HEK293 (cell line): Measurements from ENCODE around the gene TECPR2.

Experiments used
- FEZF1 ChIP-seq: fragments of 450-650 bp; formaldehyde crosslinking; IDR thresholded peaks from 2 replicates; pipeline ENCODE4 v1.5.1; 2016; ENCODE audit warnings: missing biosample characterization, missing genetic modification characterization
- HOXC10 ChIP-seq: sonication (generic); formaldehyde crosslinking; IDR thresholded peaks from 2 replicates; pipeline ENCODE4 v1.8.1; 2023; ENCODE audit warnings: mild to moderate bottlenecking, missing genetic modification reagents
- SALL2 ChIP-seq: fragments of 450-650 bp; formaldehyde crosslinking; IDR thresholded peaks from 2 replicates; pipeline ENCODE4 v1.5.0; 2017; ENCODE audit warnings: missing biosample characterization, mild to moderate bottlenecking, missing genetic modification characterization, borderline replicate concordance
- SP2 ChIP-seq: fragments of 450-650 bp; formaldehyde crosslinking; IDR thresholded peaks from 2 replicates; pipeline ENCODE4 v1.5.1; 2016; ENCODE audit warnings: missing biosample characterization, missing genetic modification characterization
- SP7 ChIP-seq: fragments of 450-650 bp; formaldehyde crosslinking; IDR thresholded peaks from 2 replicates; pipeline ENCODE4 v1.5.1; 2016; ENCODE audit warnings: missing biosample characterization, missing genetic modification characterization
- ZBTB8A ChIP-seq: fragments of 450-650 bp; formaldehyde crosslinking; IDR thresholded peaks from 2 replicates; pipeline ENCODE4 v1.5.1; 2016; ENCODE audit warnings: missing biosample characterization, missing genetic modification characterization
- ZFHX2 ChIP-seq: fragments of 450-650 bp; formaldehyde crosslinking; conservative IDR thresholded peaks from 2 replicates; pipeline ENCODE4 v1.5.1; 2016; ENCODE audit warnings: missing biosample characterization, missing genetic modification characterization
- ZNF132 ChIP-seq: fragments of 450-650 bp; formaldehyde crosslinking; IDR thresholded peaks from 2 replicates; pipeline ENCODE4 v1.5.1; 2017; ENCODE audit warnings: missing biosample characterization, missing genetic modification characterization, borderline replicate concordance
- ZNF16 ChIP-seq: fragments of 450-650 bp; formaldehyde crosslinking; IDR thresholded peaks from 2 replicates; pipeline ENCODE4 v1.5.1; 2016; ENCODE audit warnings: low read depth, missing biosample characterization, missing genetic modification characterization
- ZNF184 ChIP-seq: fragments of 450-650 bp; IDR thresholded peaks from 2 replicates; pipeline ENCODE4 v1.5.1; 2018; ENCODE audit warnings: missing biosample characterization, mild to moderate bottlenecking, missing genetic modification characterization
- ZNF2 ChIP-seq: fragments of 450-650 bp; formaldehyde crosslinking; IDR thresholded peaks from 2 replicates; pipeline ENCODE4 v1.5.1; 2016; ENCODE audit warnings: missing biosample characterization, missing genetic modification characterization
- ZNF211 ChIP-seq: fragments of 450-650 bp; formaldehyde crosslinking; IDR thresholded peaks from 2 replicates; pipeline ENCODE4 v1.5.1; 2016; ENCODE audit warnings: low read depth, missing biosample characterization, missing genetic modification characterization
- ZNF223 ChIP-seq: fragments of 450-650 bp; formaldehyde crosslinking; IDR thresholded peaks from 2 replicates; pipeline ENCODE4 v1.5.1; 2016; ENCODE audit warnings: missing biosample characterization, missing genetic modification characterization
- ZNF23 ChIP-seq: fragments of 450-650 bp; formaldehyde crosslinking; IDR thresholded peaks from 2 replicates; pipeline ENCODE4 v1.5.1; 2016; ENCODE audit warnings: missing biosample characterization, missing genetic modification characterization, borderline replicate concordance
- ZNF354C ChIP-seq: fragments of 450-650 bp; formaldehyde crosslinking; IDR thresholded peaks from 2 replicates; pipeline ENCODE4 v1.5.1; 2016; ENCODE audit warnings: missing biosample characterization, missing genetic modification characterization, low read depth, borderline replicate concordance
- ZNF394 ChIP-seq: fragments of 450-650 bp; formaldehyde crosslinking; IDR thresholded peaks from 2 replicates; pipeline ENCODE4 v1.5.1; 2016; ENCODE audit warnings: missing biosample characterization, missing genetic modification characterization, mild to moderate bottlenecking, moderate library complexity, borderline replicate concordance
- ZNF404 ChIP-seq: fragments of 450-650 bp; formaldehyde crosslinking; IDR thresholded peaks from 2 replicates; pipeline ENCODE4 v1.5.1; 2017; ENCODE audit warnings: missing biosample characterization, missing genetic modification characterization
- ZNF521 ChIP-seq: fragments of 450-650 bp; formaldehyde crosslinking; IDR thresholded peaks from 2 replicates; pipeline ENCODE4 v1.5.1; 2017; ENCODE audit warnings: missing biosample characterization, mild to moderate bottlenecking, missing genetic modification characterization
- ZNF529 ChIP-seq: fragments of 450-650 bp; formaldehyde crosslinking; IDR thresholded peaks from 2 replicates; pipeline ENCODE4 v1.5.1; 2017; ENCODE audit warnings: missing genetic modification characterization, missing biosample characterization; ENCODE audit not compliant: insufficient replicate concordance
- ZNF548 ChIP-seq: fragments of 450-650 bp; formaldehyde crosslinking; IDR thresholded peaks from 2 replicates; pipeline ENCODE4 v1.5.1; 2016; ENCODE audit warnings: missing biosample characterization, missing genetic modification characterization
- ZNF580 ChIP-seq: fragments of 450-650 bp; formaldehyde crosslinking; IDR thresholded peaks from 2 replicates; pipeline ENCODE4 v1.5.1; 2016; ENCODE audit warnings: missing biosample characterization, missing genetic modification characterization
- ZNF610 ChIP-seq: fragments of 450-650 bp; formaldehyde crosslinking; IDR thresholded peaks from 2 replicates; pipeline ENCODE4 v1.5.1; 2016; ENCODE audit warnings: missing biosample characterization, missing genetic modification characterization, borderline replicate concordance
- ZNF623 ChIP-seq: fragments of 450-650 bp; formaldehyde crosslinking; IDR thresholded peaks from 2 replicates; pipeline ENCODE4 v1.5.1; 2016; ENCODE audit warnings: missing biosample characterization, missing genetic modification characterization
- ZNF626 ChIP-seq: fragments of 450-650 bp; sonication (Bioruptor Pico); formaldehyde crosslinking; IDR thresholded peaks from 2 replicates; pipeline ENCODE4 v1.5.1; 2018; ENCODE audit warnings: missing biosample characterization, missing genetic modification characterization, inconsistent platforms
- ZNF639 ChIP-seq: fragments of 450-650 bp; formaldehyde crosslinking; IDR thresholded peaks from 2 replicates; pipeline ENCODE4 v1.5.1; 2016; ENCODE audit warnings: missing biosample characterization, missing genetic modification characterization
- ZNF658 ChIP-seq: fragments of 450-650 bp; formaldehyde crosslinking; IDR thresholded peaks from 2 replicates; pipeline ENCODE4; 2016; ENCODE audit warnings: missing biosample characterization, missing genetic modification characterization
- ZNF670 ChIP-seq: fragments of 450-650 bp; formaldehyde crosslinking; IDR thresholded peaks from 2 replicates; pipeline ENCODE4 v1.5.1; 2016; ENCODE audit warnings: missing biosample characterization, missing genetic modification characterization, low read depth
- ZNF701 ChIP-seq: fragments of 450-650 bp; formaldehyde crosslinking; IDR thresholded peaks from 2 replicates; pipeline ENCODE4 v1.5.1; 2016; ENCODE audit warnings: missing biosample characterization, missing genetic modification characterization
- ZNF776 ChIP-seq: fragments of 450-650 bp; formaldehyde crosslinking; IDR thresholded peaks from 2 replicates; pipeline ENCODE4 v1.5.0; 2017; ENCODE audit warnings: missing biosample characterization, missing genetic modification characterization, borderline replicate concordance
- ZNF777 ChIP-seq: fragments of 450-650 bp; formaldehyde crosslinking; IDR thresholded peaks from 2 replicates; pipeline ENCODE4 v1.5.1; 2017; ENCODE audit warnings: missing biosample characterization, missing genetic modification characterization, borderline replicate concordance
- ZNF830 ChIP-seq: fragments of 450-650 bp; IDR thresholded peaks from 2 replicates; pipeline ENCODE4 v1.5.0; 2018; ENCODE audit warnings: missing biosample characterization, missing genetic modification characterization, low read depth, mild to moderate bottlenecking, moderate library complexity
- ZSCAN23 ChIP-seq: fragments of 450-650 bp; formaldehyde crosslinking; IDR thresholded peaks from 2 replicates; pipeline ENCODE4 v1.5.1; 2016; ENCODE audit warnings: missing biosample characterization, missing genetic modification characterization
- TF ChIP-seq, protein P1 (sequence below): fragments of 450-650 bp; formaldehyde crosslinking; IDR thresholded peaks from 2 replicates; pipeline ENCODE4; 2016; ENCODE audit warnings: missing biosample characterization, missing genetic modification characterization
- TF ChIP-seq, protein P2 (sequence below): fragments of 450-650 bp; formaldehyde crosslinking; IDR thresholded peaks from 2 replicates; pipeline ENCODE4 v1.5.1; 2016; ENCODE audit warnings: missing biosample characterization, missing genetic modification characterization
- TF ChIP-seq, protein P3 (sequence below): fragments of 450-650 bp; formaldehyde crosslinking; optimal IDR thresholded peaks from 2 replicates; pipeline ENCODE3; 2016; ENCODE audit warnings: missing biosample characterization, mild to moderate bottlenecking, missing genetic modification characterization

TECPR2 gene

GRCh38 chr14:102437997-102438915, 75.5 kb downstream of the TECPR2 start (continued):
- TF ChIP-seq ZNF529 = no peak
- TF ChIP-seq ZNF658 (tag by site-specific recombination) = no peak
- TF ChIP-seq ZFHX2 = peak; percentile 73
- TF ChIP-seq ZNF548 (tag by site-specific recombination) = no peak
- no peak for TF ChIP-seq ZNF23
- TF ChIP-seq ZNF2 (tag by site-specific recombination) = 0 out of 2 replicates have a peak, but pooled peaks have one; percentile 39
- no peak for TF ChIP-seq ZNF16 (tag by site-specific recombination)
- TF ChIP-seq ZNF610 = peak; percentile 96
- TF ChIP-seq ZNF211 (tag by site-specific recombination) = no peak
- TF ChIP-seq ZNF701 (tag by site-specific recombination) = no peak
- TF ChIP-seq SALL2 (tag by site-specific recombination) = no peak
- no peak for TF ChIP-seq ZNF354C
- no peak for TF ChIP-seq ZNF394 (tag by site-specific recombination)
- TF ChIP-seq ZNF580 (tag by site-specific recombination) = no peak
- TF ChIP-seq ZNF639 (tag by site-specific recombination) = no peak
- no peak for TF ChIP-seq ZNF132
- TF ChIP-seq ZNF223 (tag by site-specific recombination) = no peak
- no peak for TF ChIP-seq ZNF670 (tag by site-specific recombination)
- TF ChIP-seq, protein P1, sequence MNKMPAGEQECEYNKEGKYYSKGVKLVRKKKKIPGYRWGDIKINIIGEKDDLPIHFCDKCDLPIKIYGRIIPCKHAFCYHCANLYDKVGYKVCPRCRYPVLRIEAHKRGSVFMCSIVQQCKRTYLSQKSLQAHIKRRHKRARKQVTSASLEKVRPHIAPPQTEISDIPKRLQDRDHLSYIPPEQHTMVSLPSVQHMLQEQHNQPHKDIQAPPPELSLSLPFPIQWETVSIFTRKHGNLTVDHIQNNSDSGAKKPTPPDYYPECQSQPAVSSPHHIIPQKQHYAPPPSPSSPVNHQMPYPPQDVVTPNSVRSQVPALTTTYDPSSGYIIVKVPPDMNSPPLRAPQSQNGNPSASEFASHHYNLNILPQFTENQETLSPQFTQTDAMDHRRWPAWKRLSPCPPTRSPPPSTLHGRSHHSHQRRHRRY (tag by site-specific recombination) = no peak
- TF ChIP-seq ZNF623 (tag by site-specific recombination) = no peak
- no peak for TF ChIP-seq ZNF777
- no peak for TF ChIP-seq ZNF830 (tag by site-specific recombination)
- TF ChIP-seq ZNF184 = no peak
- TF ChIP-seq, protein P2, sequence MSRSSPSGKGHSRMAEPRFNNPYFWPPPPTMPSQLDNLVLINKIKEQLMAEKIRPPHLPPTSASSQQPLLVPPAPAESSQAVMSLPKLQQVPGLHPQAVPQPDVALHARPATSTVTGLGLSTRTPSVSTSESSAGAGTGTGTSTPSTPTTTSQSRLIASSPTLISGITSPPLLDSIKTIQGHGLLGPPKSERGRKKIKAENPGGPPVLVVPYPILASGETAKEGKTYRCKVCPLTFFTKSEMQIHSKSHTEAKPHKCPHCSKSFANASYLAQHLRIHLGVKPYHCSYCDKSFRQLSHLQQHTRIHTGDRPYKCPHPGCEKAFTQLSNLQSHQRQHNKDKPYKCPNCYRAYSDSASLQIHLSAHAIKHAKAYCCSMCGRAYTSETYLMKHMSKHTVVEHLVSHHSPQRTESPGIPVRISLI (tag by site-specific recombination) = no peak
- TF ChIP-seq HOXC10 (CRISPR knock-in tag) = no peak
- no peak for TF ChIP-seq FEZF1
- TF ChIP-seq SP2 (tag by site-specific recombination) = no peak
- TF ChIP-seq, protein P3, sequence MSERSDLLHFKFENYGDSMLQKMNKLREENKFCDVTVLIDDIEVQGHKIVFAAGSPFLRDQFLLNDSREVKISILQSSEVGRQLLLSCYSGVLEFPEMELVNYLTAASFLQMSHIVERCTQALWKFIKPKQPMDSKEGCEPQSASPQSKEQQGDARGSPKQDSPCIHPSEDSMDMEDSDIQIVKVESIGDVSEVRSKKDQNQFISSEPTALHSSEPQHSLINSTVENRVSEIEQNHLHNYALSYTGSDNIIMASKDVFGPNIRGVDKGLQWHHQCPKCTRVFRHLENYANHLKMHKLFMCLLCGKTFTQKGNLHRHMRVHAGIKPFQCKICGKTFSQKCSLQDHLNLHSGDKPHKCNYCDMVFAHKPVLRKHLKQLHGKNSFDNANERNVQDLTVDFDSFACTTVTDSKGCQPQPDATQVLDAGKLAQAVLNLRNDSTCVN = peak; percentile 55
- no peak for TF ChIP-seq ZNF404 (tag by site-specific recombination)
- TF ChIP-seq SP7 (tag by site-specific recombination) = peak; percentile 24; the same call in 1 of the 2 replicates
- TF ChIP-seq ZNF776 (tag by site-specific recombination) = no peak
- no peak for TF ChIP-seq ZSCAN23 (tag by site-specific recombination)
- TF ChIP-seq ZBTB8A (tag by site-specific recombination) = peak; percentile 67
- no peak for TF ChIP-seq ZNF521
- TF ChIP-seq ZNF626 (tag by site-specific recombination) = no peak
